K562 (cell line): ENCODE data around the gene TMEM158. TPM values are rescaled to one million over a fixed set of nuclear protein-coding genes. Genes with fewer than 3 reads are reported as not detected.

Source experiments
- BHLHE40 ChIP-seq: IDR thresholded peaks from 2 replicates; pipeline ENCODE4 v1.6.1; 2011; ENCODE audit warnings: low read length, improper control_type of control experiment
- DACH1 ChIP-seq: fragments of 450-650 bp; IDR thresholded peaks from 2 replicates; pipeline ENCODE4 v1.6.1; 2018; ENCODE audit not compliant: partially characterized antibody
- GABPA ChIP-seq: fragments of 200-800 bp; sonication (Bioruptor generic); conservative IDR thresholded peaks from 2 replicates; pipeline ENCODE4 v1.6.1; 2016; ENCODE audit warnings: low read depth, missing genetic modification characterization, missing compliant biosample characterization
- HDAC6 ChIP-seq: IDR thresholded peaks from 2 replicates; pipeline ENCODE4 v1.6.1; 2012; ENCODE audit warnings: low read depth, mild to moderate bottlenecking, control low read depth, inconsistent platforms, low read length, moderate library complexity
- KDM5B ChIP-seq: fragments of 200-600 bp; sonication (generic); IDR thresholded peaks from 2 replicates; pipeline ENCODE4 v1.6.1; 2012; ENCODE audit warnings: low read depth, mild to moderate bottlenecking, moderate library complexity, low read length, control low read depth, inconsistent platforms; ENCODE audit not compliant: insufficient replicate concordance
- MAFK ChIP-seq: IDR thresholded peaks from 2 replicates; pipeline ENCODE4 v1.6.1; 2011; ENCODE audit warnings: low read length, improper control_type of control experiment
- MCM5 ChIP-seq: fragments of 450-650 bp; IDR thresholded peaks from 2 replicates; pipeline ENCODE4 v1.6.1; 2016; ENCODE audit warnings: low read depth
- MNT ChIP-seq, 2 experiments: fragments of 450-650 bp; conservative IDR thresholded peaks; 2 replicates each; pipeline ENCODE4 v1.6.1; 2017; ENCODE audit warnings: mild to moderate bottlenecking in 2 of 2, moderate library complexity in 2 of 2
- NCOA1 ChIP-seq: fragments of 450-650 bp; IDR thresholded peaks from 2 replicates; pipeline ENCODE4 v1.6.1; 2016; ENCODE audit warnings: low read depth
- RNF2 ChIP-seq: sonication (generic); IDR thresholded peaks from 2 replicates; pipeline ENCODE4 v1.6.1; 2016
- SFPQ ChIP-seq: fragments of 200-400 bp; formaldehyde crosslinking; IDR thresholded peaks from 2 replicates; pipeline ENCODE4 v1.6.1; 2017; ENCODE audit warnings: mild to moderate bottlenecking, low read depth, low read length, moderate library complexity
- SMARCA4 ChIP-seq: fragments of 450-650 bp; IDR thresholded peaks from 2 replicates; pipeline ENCODE4 v1.6.1; 2016
- SUPT5H ChIP-seq: fragments of 450-650 bp; IDR thresholded peaks from 2 replicates; pipeline ENCODE4 v1.6.1; 2016
- ZKSCAN1 ChIP-seq: fragments of 150-350 bp; IDR thresholded peaks from 2 replicates; pipeline ENCODE4 v1.6.1; 2016; ENCODE audit warnings: low read depth, low read length
- ZNF318 ChIP-seq, 2 experiments: fragments of 450-650 bp; IDR thresholded peaks; 2 replicates each; pipeline ENCODE4 v1.6.1; 2016; ENCODE audit warnings: mild to moderate bottlenecking in 2 of 2, borderline replicate concordance in 1 of 2, low read depth in 1 of 2, moderate library complexity in 1 of 2
- ZNF644 ChIP-seq: fragments of 200-800 bp; sonication (Bioruptor generic); IDR thresholded peaks from 2 replicates; pipeline ENCODE4 v1.6.1; 2016; ENCODE audit warnings: low read depth, missing genetic modification characterization, missing compliant biosample characterization
- polyA plus RNA-seq, 8 experiments: library from polyadenylated mRNA; depleted of rRNA in 4 of 8; stranded (reverse) in 5 of 8; unstranded in 3 of 8; fragments of >200 nt; fragmentation: Nextera tagmentation in 2 of 8; fragmentation: Illumina TruSeq in 1 of 8; extraction: Ambion mirVana in 2 of 8; extraction: Trizol in 1 of 8; gene quantifications; 2 replicates each; pipeline versions ENCODE4 v1.2.1 to v1.2.3, GENCODE V29; 2011 to 2014; ENCODE audit warnings: inconsistent platforms in 1 of 8, missing spikeins in 1 of 8
- total RNA-seq, 7 experiments: library from RNA; depleted of rRNA in 6 of 7; stranded (reverse); fragments of >200 nt in 6 of 7; fragmentation: Illumina TruSeq in 2 of 7; extraction: Trizol in 2 of 7; gene quantifications; 2 replicates each; pipeline versions ENCODE4 v1.2.1 to v1.2.3, GENCODE V29; 2011 to 2021; ENCODE audit warnings: low replicate concordance in 1 of 7

Gene TMEM158
- total and polyA plus RNA-seq, 9 of the 15 experiments (the other 6 are each of a cell fraction or from before 2014, with no cell fraction given): 2.2 to 46.5 (median 8.4) TPM

- TF ChIP-seq ZNF318 (IDR thresholded peaks at IDR 0.05; ENCODE audit: borderline replicate concordance in 1 of 2, low read depth in 1 of 2) (peak in 1 of 2 experiments; percentile 95; a peak in 2 of 4 replicates), MNT (conservative IDR thresholded peaks at IDR 0.05) (peak; percentile 82 to 91), SUPT5H (no peak), KDM5B (no peak), HDAC6 (no peak), ZNF644 (tag) (peak; percentile 81), SFPQ (no peak), RNF2 (peak; percentile 90), MAFK (peak; percentile 98), GABPA (tag) (0 out of 2 replicates have a peak, but pooled peaks have one; percentile 44), DACH1 (peak; percentile 97), BHLHE40 (peak; percentile 78), ZKSCAN1 (peak; percentile 8; the same call in 1 of the 2 replicates), MCM5 (no peak), SMARCA4 (peak; percentile 96), NCOA1 (peak; percentile 87; the same call in 1 of the 2 replicates)
These were observed 47.8 kb upstream of the TMEM158 start (continued) for GRCh38 chr3:45273681-45274515.
